Heart right ventricle (tissue), 16 donors: Measurements from ENCODE around the gene ZFR2. TPM values are rescaled to one million over a fixed set of nuclear protein-coding genes. Genes with fewer than 3 reads are reported as not detected.
A peak's percentile ranks its signal among the peaks of the same experiment; 100 is the strongest.

Source experiments
- ATAC-seq, 8 donors: fragments of 200-7000 bp; cut with Tn5 transposase; one replicate each; pipeline ENCODE4 v1.9.1; 2020; ENCODE audit warnings: mild to moderate bottlenecking in 8 of 8, moderate library complexity in 8 of 8, moderate number of reproducible peaks in 1 of 8
- DNase-seq, 2 donors: peaks; one replicate each; pipeline ENCODE4 v3.0.0-alpha.2; 2020
- H3K27ac ChIP-seq, 10 donors: fragments of 200-600 bp; sonication (generic) in 2 of 10; one replicate each; pipeline versions ENCODE4 v1.5.0 to v1.8.0; 2020 to 2022; ENCODE audit warnings: mild to moderate bottlenecking in 3 of 10
- H3K27me3 ChIP-seq, 7 donors: fragments of 200-600 bp; one replicate each; pipeline ENCODE4 v1.8.0; 2021 to 2022; ENCODE audit warnings: mild to moderate bottlenecking in 2 of 7
- H3K36me3 ChIP-seq, 9 donors: fragments of 200-600 bp; sonication (generic) in 1 of 9; one replicate each; pipeline versions ENCODE4 v1.5.0 to v1.8.0; 2020 to 2022; ENCODE audit warnings: mild to moderate bottlenecking in 2 of 9
- H3K4me1 ChIP-seq, 9 donors: fragments of 200-600 bp; sonication (generic) in 1 of 9; one replicate each; pipeline versions ENCODE4 v1.5.0 to v1.8.0; 2020 to 2022; ENCODE audit warnings: mild to moderate bottlenecking in 4 of 9
- H3K4me3 ChIP-seq, 10 donors: fragments of 200-600 bp; sonication (generic) in 2 of 10; one replicate each; pipeline versions ENCODE4 v1.5.0 to v1.8.0; 2020 to 2022; ENCODE audit warnings: mild to moderate bottlenecking in 7 of 10, moderate library complexity in 2 of 10
- H3K9me3 ChIP-seq, 11 donors: fragments of 200-600 bp in 10 of 11; sonication (generic) in 2 of 11; one replicate each; pipeline versions ENCODE4 v1.5.0 to v1.8.0; 2013 to 2022; ENCODE audit warnings: mild to moderate bottlenecking in 2 of 11, control low read depth in 1 of 11, moderate library complexity in 1 of 11
- WGBS, 2 donors: extraction: QIAGEN DNeasy Blood & Tissue Kit; methylation state at CpG; one replicate each; pipeline ENCODE4 v1.1.7; 2013; ENCODE audit warnings: inconsistent platforms in 1 of 2; 5-methylcytosine and 5-hydroxymethylcytosine counted together
- intact Hi-C, 10 donors: fragments of 100-400 bp; cut with DNase I; formaldehyde crosslinking; loops; one replicate each; pipeline versions ENCODE4 v1.11.1 to v1.14.2; 2022
- polyA plus RNA-seq, 2 donors: library from polyadenylated mRNA; stranded (reverse); fragments of 200-250 nt; gene quantifications; one replicate each; pipeline ENCODE4 v1.2.3, GENCODE V29; 2013
- total RNA-seq, 10 donors: library from RNA; stranded (reverse); fragmentation: NEBNext Ultra II Directional in 3 of 10; extraction: Animal tissue kit (Norgen Biotek cat#: 25700) in 3 of 10; gene quantifications; one replicate each; pipeline versions ENCODE4 v1.2.1 to v1.2.4, GENCODE V29; 2021 to 2023
- TF ChIP-seq, protein P1 (sequence below), 9 donors: fragments of 200-600 bp; sonication (generic) in 2 of 9; IDR thresholded peaks; one replicate each; pipeline versions ENCODE4 v1.5.0 to v1.8.0; 2021 to 2022; ENCODE audit warnings: antibody characterized with exemption in 9 of 9, mild to moderate bottlenecking in 5 of 9, moderate library complexity in 1 of 9
- donor health status: Arrhythmogenic right ventricular cardiomyopathy.
- donor health status: ischemic (EF 13 %, LVEDD 7.1; RV severe dilation, severe dysfunction).
- donor health status: healthy with polysubstance abuse.
- donor health status: DM: no; HTN: yes; CAD: no.
- donor health status: DM: no; HTN: no; CAD: no.
- donor health status: ischemic (EF 25% LVEDD 6.9; RV normal size, moderate dysfunction).
- donor health status: ischemic (EF 25% LVEDD 5.7; RV mildly dilated, moderate dysfunction).
- donor health status: healthy.
- donor health status: DM: yes; HTN: yes; CAD: no.
- donor health status: Ischemic cardiomyopathy.
- donor health status: ischemic (EF 35%, LVEDD 5.7; RV mildly dilated, moderate dysfunction).
- donor health status: nonischemic (EF 11% LVEDD 7.7; RV severe dilation, severe dysfunction).
- donor health status: DM: yes; HTN: yes; CAD: no.
- donor health status: PGD.
- donor health status: ischemic (EF 29% LVEDD 5.4; RV normal size, mild dysfunction).
- donor health status: nonischemic (EF 23%, LVEDD 6.1; RV moderate dilation, normal function).

The ZFR2 gene
- total and polyA plus RNA-seq, 12 donors: 0.04 to 0.29 TPM; not detected in 10

DNA sequence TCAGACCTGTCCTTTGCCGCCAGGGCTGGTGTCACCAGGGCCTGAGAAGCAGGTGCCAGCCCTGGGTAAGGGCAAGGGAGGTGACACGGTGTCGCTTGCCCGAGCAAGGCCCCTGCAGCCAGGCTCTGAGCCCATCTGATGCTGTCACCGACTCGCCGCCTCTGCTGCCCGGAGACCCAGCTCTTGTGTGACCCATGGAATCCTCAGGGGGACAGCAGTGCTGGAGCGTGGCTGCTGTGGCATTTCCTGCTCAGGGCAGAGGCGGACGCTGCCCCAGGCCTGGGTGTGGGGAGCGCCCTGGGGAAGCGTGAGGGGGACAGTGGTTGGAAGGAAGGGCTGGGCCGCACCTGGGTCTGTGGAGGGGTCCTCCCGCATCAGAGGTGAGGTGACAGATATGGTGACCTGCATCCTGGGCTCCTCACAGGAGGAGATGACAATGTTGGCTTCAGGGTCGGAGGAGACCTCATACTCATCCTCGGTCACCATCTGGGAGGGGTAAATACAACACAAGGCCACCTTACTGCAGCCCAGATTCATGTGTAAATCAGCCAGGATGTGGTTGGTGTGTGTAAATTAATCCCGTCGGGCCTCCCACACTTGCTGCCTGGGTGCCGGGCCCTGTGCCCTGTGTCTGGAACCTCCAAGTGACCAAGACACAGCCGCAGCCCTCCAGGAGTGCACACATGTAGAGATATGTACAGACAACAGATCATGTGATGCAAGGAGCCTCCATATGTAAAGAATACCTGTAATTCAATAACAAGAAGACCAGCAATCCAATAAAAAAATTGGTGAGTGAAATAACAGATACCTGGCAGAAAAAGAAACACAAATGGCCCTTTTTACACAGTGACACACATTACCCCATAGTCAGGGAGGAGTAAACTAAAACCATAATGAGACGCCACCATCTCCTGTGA is 55.1 kb downstream of the ZFR2 start:
- TF ChIP-seq, protein P1, sequence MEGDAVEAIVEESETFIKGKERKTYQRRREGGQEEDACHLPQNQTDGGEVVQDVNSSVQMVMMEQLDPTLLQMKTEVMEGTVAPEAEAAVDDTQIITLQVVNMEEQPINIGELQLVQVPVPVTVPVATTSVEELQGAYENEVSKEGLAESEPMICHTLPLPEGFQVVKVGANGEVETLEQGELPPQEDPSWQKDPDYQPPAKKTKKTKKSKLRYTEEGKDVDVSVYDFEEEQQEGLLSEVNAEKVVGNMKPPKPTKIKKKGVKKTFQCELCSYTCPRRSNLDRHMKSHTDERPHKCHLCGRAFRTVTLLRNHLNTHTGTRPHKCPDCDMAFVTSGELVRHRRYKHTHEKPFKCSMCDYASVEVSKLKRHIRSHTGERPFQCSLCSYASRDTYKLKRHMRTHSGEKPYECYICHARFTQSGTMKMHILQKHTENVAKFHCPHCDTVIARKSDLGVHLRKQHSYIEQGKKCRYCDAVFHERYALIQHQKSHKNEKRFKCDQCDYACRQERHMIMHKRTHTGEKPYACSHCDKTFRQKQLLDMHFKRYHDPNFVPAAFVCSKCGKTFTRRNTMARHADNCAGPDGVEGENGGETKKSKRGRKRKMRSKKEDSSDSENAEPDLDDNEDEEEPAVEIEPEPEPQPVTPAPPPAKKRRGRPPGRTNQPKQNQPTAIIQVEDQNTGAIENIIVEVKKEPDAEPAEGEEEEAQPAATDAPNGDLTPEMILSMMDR (IDR thresholded peaks at IDR 0.05): no peak
- Histone ChIP-seq H3K9me3 (no peaks in the 10 kb centered on the region), H3K27ac (peak overlapping the region in 8 of 10 donors; percentile 47 to 82 (median 75)), H3K36me3 (no peaks in the 10 kb centered on the region), H3K4me1 (peaks cover 4 to 43% (median 20%) of the 10 kb centered on the region in 9 donors), H3K27me3 (peaks cover 0 to 10% (median 0%) of the 10 kb centered on the region in 7 donors), H3K4me3 (no peak overlapping the region)
- 57 to 61% methylated on average over 22 of the region's 22 CpGs for WGBS, 2 donors
- ATAC-seq (peak in 2 of 8 donors; percentile 13 to 34), DNase-seq (no peak)
- intact Hi-C loops: no loop called here

DNA sequence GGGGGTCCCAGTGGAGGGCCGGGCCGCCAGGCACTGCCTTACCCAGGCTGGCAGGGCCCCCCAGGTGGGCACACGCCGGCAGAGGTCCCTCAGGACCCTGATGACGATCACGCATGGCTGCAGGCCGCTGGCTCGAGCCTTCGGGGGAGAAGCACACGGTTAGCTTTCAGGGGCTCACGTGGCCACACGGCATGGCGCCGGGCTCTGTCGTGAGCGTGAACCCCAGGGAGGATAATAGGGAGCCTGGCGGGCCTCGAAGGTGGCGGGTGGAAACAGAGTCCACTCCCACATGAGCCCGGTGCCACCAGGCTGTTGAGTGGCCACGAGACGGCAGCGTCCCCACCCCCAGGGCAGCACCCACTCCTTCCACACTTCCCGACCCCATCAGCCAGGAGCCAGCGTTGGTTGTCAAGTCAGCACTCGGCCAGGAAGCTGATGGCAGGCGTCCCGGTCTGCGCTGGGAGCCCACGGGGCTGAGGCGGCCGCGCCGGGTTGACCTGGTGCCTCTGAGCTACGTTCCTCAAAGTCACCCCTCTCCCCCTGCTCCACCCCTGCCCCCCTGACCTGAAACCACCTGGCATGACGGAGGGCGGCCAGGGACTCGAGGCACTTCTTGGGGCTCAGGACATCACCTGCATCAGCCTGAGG is 58.0 kb downstream of the ZFR2 start:
- H3K27ac ChIP-seq: peak overlapping the region in 4 of 10 donors; percentile 15 to 79 (median 36)
- H3K9me3 ChIP-seq: no peaks in the 10 kb centered on the region
- intact Hi-C loops: no loop called here
- DNase-seq (no peak), ATAC-seq (peak in 3 of 8 donors; percentile 13 to 20 (median 16))
- no peak overlapping the region for H3K4me3 ChIP-seq
- H3K36me3 ChIP-seq: no peaks in the 10 kb centered on the region
- 69 to 77% methylated on average over 38 of the region's 38 CpGs for WGBS, 2 donors
- TF ChIP-seq, protein P1 (IDR thresholded peaks at IDR 0.05): no peak
- H3K27me3 ChIP-seq: peaks cover 0 to 10% (median 0%) of the 10 kb centered on the region in 7 donors
- peaks cover 7 to 39% (median 19%) of the 10 kb centered on the region in 9 donors for H3K4me1 ChIP-seq

DNA sequence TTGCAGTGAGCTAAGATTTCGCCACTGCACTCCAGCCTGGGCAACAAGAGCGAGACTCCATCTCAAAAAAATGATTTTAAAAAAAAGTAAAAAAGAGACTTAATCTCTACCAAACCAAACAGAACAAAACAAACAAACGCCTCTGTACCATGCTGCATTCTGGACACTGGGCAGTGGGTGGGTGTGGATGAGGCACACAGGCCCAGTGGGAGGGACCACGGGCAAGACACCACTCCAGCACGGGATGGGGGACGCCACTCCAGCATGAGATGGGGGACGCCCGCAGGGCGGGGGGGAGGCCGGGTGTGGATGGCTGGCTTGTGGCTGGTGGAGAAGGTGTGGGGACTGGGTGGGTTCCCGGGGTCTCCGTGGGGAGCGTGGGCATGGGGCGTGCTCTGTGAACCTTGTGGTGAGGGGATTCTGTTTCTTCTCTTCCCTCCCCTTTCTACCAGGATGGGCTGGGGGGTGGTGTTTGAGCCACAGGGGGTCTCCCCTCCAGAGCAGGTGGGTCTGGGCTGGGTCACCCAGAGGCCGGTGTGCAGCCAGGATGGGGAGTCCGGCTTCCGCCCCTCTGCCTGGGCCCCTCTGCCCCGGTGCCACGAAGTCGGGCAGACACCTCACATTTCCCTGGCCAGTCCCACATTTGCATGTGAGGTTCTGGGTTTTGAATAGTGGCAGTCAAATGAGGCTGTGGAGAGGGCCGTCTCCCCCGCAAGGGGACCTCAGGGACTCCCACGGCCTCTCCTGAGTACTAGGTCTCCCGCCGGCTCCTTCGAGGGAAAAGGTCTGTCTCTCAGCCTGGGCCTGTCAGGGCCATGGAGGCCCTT is 58.7 kb downstream of the ZFR2 start:
- H3K4me3 ChIP-seq: no peak overlapping the region
- H3K27ac ChIP-seq: peak overlapping the region in 3 of 10 donors; percentile 15 to 79 (median 38)
- peaks cover 7 to 39% (median 19%) of the 10 kb centered on the region in 9 donors for H3K4me1 ChIP-seq
- peaks cover 0 to 10% (median 0%) of the 10 kb centered on the region in 7 donors for H3K27me3 ChIP-seq
- DNase-seq (no peak), ATAC-seq (no peak)
- whole genome bisulfite sequencing, 2 donors: 80 to 81% methylated on average over 26 of the region's 26 CpGs
- intact Hi-C loops: no loop called here
- H3K36me3 ChIP-seq: no peaks in the 10 kb centered on the region
- TF ChIP-seq, protein P1 (IDR thresholded peaks at IDR 0.05): no peak
- H3K9me3 ChIP-seq: no peaks in the 10 kb centered on the region
